SK-MEL-5 (cell line): ENCODE results near the gene ABCB10. TPM values are rescaled to one million over a fixed set of nuclear protein-coding genes. Genes with fewer than 3 reads are reported as not detected.
"Not testable (repeated sequence)": the region's sequence is repeated elsewhere in the genome, so short reads cannot be mapped to it uniquely, and the experiment has no call there.

Experiments used
- DNase-seq: peaks from one replicate; pipeline ENCODE4 v3.0.0-alpha.2; 2016; ENCODE audit warnings: low read depth, low spot score
- in situ Hi-C: cut with HindIII; loops from 2 replicates; pipeline ENCODE4 v1.10.0; 2016; ENCODE audit warnings: low sequenced_read_pairs, high pct_unique_total_duplicates, low pct_unique_long_range_greater_than_20kb
- total RNA-seq: library from RNA; depleted of rRNA; stranded (reverse); fragments of >200 nt; shearing (Covaris generic); gene quantifications from 2 replicates; pipeline ENCODE4 v1.2.3, GENCODE V29; 2014

The ABCB10 gene
- total RNA-seq, 1 experiment from 2014 or later = 20.0 TPM

DNA sequence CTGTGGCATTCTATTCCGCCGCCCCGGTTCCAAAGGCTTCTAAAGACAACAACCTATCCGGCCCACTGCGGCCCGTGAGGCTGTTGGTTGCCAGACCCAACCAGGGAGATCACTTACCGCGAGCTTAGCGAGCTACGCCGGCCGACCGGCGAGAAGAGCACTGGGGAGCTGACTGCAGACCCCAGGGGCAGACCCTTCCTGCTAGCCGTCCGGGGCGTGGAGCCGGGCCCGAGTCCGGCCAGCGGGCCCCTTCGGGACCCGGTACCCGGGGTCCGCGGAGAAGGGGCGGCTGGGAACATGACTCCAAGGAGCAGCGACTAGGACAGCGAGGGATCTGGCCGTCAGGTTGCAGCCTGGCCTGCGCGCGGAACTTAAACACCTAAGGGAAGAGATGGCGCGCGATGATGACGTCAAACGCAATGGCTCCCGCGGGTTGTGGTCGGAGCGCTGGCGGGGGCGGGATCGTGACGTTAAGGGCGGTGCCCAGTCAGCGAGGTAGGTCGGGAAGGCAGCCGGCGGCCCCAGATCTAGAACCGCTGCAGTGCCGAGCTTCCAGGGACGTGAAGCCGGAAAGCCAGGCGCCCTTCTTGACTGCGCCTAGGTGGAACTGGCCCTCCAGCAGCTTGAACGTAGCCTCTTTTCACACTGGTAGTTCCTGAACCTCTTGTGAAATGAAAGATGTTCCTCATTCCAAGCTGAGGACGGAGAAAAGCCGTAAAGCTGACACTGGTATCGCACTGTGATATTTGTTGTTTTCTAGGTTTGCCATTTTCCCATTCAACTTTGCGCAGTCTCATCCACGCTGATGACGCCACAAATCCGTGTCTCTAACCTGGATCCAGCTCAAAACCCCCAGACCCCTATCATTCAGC, 50.3 kb downstream of the ABCB10 start, which contains the start of gene NUP133:
NUP133 (minus strand) TSS at position 391 of the 872 bp plus-strand sequence; CDS start at position 299, 92 bp downstream.
- DNase-seq = peak; percentile 97
- in situ Hi-C loops = no loop called here

DNA sequence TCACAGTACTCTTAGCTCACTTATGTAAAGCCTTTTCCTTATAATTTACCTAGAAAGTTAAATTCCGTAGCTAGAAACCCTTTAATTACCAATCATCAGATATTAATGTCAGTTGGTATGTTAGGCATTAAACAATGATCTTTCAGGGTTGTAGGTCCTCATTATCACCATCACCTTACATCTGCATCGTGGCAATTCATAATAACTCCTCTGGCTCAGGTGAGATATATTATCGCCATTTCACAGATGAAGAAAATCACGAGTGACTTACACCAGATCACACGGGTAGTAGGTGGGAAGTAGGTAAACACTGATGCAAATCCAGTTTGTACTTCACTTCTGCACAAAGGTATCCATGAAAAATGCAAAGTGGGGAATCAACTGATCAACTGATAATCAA, 51.0 kb downstream of the ABCB10 start:
- in situ Hi-C loops = no loop called here
- DNase-seq = no peak

- DNase-seq = no peak
- in situ Hi-C loops = no loop called here
Observed at GRCh38 chr1:229506633-229507032, 51.9 kb downstream of the ABCB10 start.

- in situ Hi-C loops = no loop called here
- DNase-seq = no peak
Observed at GRCh38 chr1:229495782-229496181, 62.7 kb downstream of the ABCB10 start.

DNA sequence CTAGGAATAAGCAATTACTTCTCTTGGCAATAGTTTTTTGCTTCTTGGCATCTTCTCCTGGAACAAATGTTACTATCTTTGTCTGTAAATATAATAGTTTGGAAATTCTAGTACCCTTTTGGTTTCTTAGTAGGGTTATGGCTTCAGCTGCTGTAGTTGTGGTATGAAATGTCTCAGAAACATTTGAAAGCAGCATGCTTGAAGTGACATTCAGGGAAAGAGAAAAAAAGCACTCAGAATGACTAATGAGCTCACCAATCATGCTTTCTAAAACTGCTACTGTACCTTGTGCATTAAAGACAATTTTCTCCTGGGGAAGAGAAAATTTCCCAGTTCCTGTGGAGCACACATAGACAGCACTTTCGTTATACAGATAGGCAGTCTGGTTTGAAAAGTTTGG, 71.3 kb downstream of the ABCB10 start:
- no peak for DNase-seq
- in situ Hi-C loops = no loop called here

- no peak for DNase-seq
- in situ Hi-C loops = no loop called here
Observed at GRCh38 chr1:229485318-229485717, 73.2 kb downstream of the ABCB10 start.

GRCh38 chr1:229482511-229482910, 76.0 kb downstream of the ABCB10 start:
- in situ Hi-C loops = no loop called here
- no peak for DNase-seq

GRCh38 chr1:229480495-229480894, 78.0 kb downstream of the ABCB10 start:
- in situ Hi-C loops = no loop called here
- no peak for DNase-seq

- no peak for DNase-seq
- in situ Hi-C loops = no loop called here
Observed at GRCh38 chr1:229479660-229480399, 78.7 kb downstream of the ABCB10 start.

DNA sequence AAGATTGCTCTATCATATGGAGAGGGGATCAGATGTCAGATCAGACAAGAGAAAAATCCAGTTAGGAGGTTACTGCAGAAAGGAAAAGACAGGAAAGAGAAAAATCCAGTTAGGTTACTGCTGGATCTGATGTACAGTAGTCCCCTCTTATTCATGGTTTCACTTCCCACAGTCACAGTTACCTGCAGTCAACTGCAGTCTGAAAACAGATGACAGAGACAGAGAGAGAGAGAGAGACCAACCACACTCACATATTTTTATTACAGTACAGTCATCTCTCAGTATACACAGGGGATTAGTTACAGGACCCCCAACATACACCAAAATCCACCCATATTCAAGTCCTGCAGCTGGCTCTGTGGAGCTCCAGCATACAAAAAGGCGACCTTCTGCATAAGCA, 79.7 kb downstream of the ABCB10 start:
- in situ Hi-C loops = no loop called here
- DNase-seq = no peak

DNA sequence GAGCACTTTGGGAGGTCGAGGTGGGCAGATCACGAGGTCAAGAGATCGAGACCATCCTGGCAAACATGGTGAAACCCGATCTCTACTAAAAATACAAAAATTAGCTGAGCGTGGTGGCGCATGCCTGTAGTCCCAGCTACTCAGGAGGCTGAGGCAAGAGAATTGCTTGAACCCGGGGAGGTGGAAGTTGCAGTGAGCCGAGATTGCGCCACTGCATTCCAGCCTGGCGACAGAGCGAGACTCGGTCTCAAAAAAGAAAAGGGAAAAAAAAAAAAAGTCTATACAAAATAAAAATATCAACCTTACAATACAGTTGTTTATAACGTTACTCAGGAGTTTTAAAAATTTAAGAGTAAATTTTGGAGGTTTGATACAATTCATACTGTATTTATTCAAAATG, 82.6 kb downstream of the ABCB10 start:
- DNase-seq, in situ Hi-C loops: not testable (repeated sequence)

GRCh38 chr1:229474509-229474908, 84.0 kb downstream of the ABCB10 start:
- in situ Hi-C loops = no loop called here

DNA sequence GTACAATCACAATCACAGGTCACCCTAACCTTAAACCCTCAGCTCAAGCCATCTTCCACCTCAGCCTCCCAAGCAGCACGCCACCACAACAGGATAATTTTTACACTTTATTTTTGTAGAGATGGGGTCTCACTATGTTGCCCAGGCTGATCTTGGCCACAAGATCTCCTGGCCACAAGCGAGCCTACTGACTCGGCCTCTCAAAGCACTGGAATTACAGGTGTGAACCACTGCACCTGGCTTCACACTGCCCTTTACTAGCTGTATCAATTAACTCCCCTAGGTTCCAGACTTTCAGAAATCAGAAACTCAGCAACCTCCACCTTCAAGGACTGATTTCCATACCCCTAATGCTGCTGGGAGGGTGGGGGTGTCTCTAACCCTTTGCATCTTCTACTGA, 87.3 kb downstream of the ABCB10 start:
- DNase-seq = no peak
- in situ Hi-C loops = no loop called here

More at GRCh38 chr1:229474509-229474908, 84.0 kb downstream of the ABCB10 start:
- DNase-seq = no peak

DNA sequence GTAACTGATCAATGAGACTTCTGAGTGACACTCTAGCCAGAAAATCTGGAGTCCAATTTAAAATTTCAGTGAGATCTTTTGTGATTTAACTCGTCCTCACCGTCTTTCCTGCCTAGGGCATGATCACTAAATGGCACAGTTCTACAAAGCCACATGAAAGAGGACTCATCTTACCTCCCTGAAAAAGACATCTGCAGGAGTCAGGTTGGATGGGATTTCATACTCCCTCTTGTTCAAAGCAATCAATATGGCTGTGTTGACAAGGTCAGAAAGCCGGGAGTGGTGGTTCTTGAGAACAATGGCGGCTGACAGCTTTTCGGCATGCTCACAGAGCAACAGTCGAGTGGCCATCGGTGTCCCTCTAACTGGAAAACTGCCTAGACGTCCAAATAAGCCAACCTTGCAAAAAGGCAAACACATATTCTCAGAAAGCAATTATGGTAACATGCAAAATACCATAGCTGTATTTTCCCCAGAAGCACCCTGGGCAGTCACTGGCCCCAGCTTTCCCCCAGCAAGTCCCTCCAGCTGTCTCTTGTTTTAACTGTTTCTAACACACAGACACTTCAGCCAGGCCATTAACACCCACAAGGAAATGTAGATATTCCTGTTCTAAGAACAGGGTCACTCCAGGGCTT, 88.0 kb downstream of the ABCB10 start:
- no peak for DNase-seq
- in situ Hi-C loops = no loop called here

GRCh38 chr1:229466887-229467286, 91.6 kb downstream of the ABCB10 start:
- no peak for DNase-seq
- in situ Hi-C loops = no loop called here
